ENCODE measurements around the gene AHDC1.

AHDC1 gene

GRCh38 chr1:27574871-27575831 is 28.8 kb downstream of the AHDC1 start:
- DNase-seq, result no peak

GRCh38 chr1:27574001-27574781 is 29.8 kb downstream of the AHDC1 start:
- DNase-seq, result no peak

- DNase-seq, result no peak
These were observed 31.1 kb downstream of the AHDC1 start for GRCh38 chr1:27572679-27573426.

- DNase-seq, result no peak
These were observed 31.8 kb downstream of the AHDC1 start for GRCh38 chr1:27572019-27572678.

GRCh38 chr1:27571439-27572018 is 32.4 kb downstream of the AHDC1 start:
- DNase-seq, result no peak

GRCh38 chr1:27570784-27571183 is 33.2 kb downstream of the AHDC1 start:
- no peak for DNase-seq

GRCh38 chr1:27570356-27570755 is 33.6 kb downstream of the AHDC1 start:
- DNase-seq, result no peak

- no peak for DNase-seq
These were observed 34.2 kb downstream of the AHDC1 start for GRCh38 chr1:27569506-27570291.

GRCh38 chr1:27569088-27569460 is 34.9 kb downstream of the AHDC1 start:
- DNase-seq, result no peak

GRCh38 chr1:27568300-27569087 is 35.5 kb downstream of the AHDC1 start:
- DNase-seq, result peak; percentile 90

GRCh38 chr1:27567971-27568299 is 36.0 kb downstream of the AHDC1 start:
- no peak for DNase-seq

- no peak for DNase-seq
These were observed 36.8 kb downstream of the AHDC1 start for GRCh38 chr1:27567146-27567526.

GRCh38 chr1:27566462-27567145 is 37.3 kb downstream of the AHDC1 start:
- DNase-seq, result no peak

GRCh38 chr1:27564710-27565649 is 39.0 kb downstream of the AHDC1 start:
- DNase-seq, result no peak

- DNase-seq, result peak; percentile 38
These were observed 40.1 kb downstream of the AHDC1 start for GRCh38 chr1:27563591-27564471.

- no peak for DNase-seq
These were observed 40.7 kb downstream of the AHDC1 start for GRCh38 chr1:27563341-27563590.

- DNase-seq, result no peak
These were observed 41.2 kb downstream of the AHDC1 start for GRCh38 chr1:27562534-27563340.

Data from inflammatory macrophage treated with lipopolysaccharide for 4 hours (primary cell).